MM.1S (cell line): ENCODE data around the gene IL2RA.
"Not testable (repeated sequence)": the region's sequence is repeated elsewhere in the genome, so short reads cannot be mapped to it uniquely, and the experiment has no call there.

Experiments
- DNase-seq: peaks from one replicate; pipeline ENCODE4 v3.0.0-alpha.2; 2015
- H2AFZ ChIP-seq: fragments of 300-600 bp; sonication (generic); 2 replicates; pipeline ENCODE4 v1.6.0; 2016; ENCODE audit warnings: antibody characterized with exemption, low read length
- H3F3A ChIP-seq: fragments of 300-600 bp; sonication (generic); 2 replicates; pipeline ENCODE4 v1.6.1; 2016; ENCODE audit warnings: mild to moderate bottlenecking, antibody characterized with exemption, low read length, moderate library complexity, mixed read lengths; ENCODE audit not compliant: insufficient read depth
- H3K27ac ChIP-seq: fragments of 300-600 bp; sonication (generic); 2 replicates; pipeline ENCODE4 v1.5.1; 2016; ENCODE audit warnings: mild to moderate bottlenecking, low read length
- H3K27me3 ChIP-seq: fragments of 300-600 bp; sonication (generic); replicated peaks from 2 replicates; pipeline ENCODE4 v1.6.0; 2016; ENCODE audit warnings: low read length; ENCODE audit not compliant: insufficient read depth
- H3K36me3 ChIP-seq: fragments of 300-600 bp; sonication (generic); replicated peaks from 2 replicates; pipeline ENCODE4 v1.6.1; 2016; ENCODE audit warnings: mild to moderate bottlenecking, low read length, mixed read lengths; ENCODE audit not compliant: insufficient read depth
- H3K4me1 ChIP-seq: fragments of 300-600 bp; sonication (generic); 2 replicates; pipeline ENCODE4 v1.6.1; 2016; ENCODE audit warnings: low read length, mixed read lengths
- H3K4me2 ChIP-seq: fragments of 300-600 bp; sonication (generic); 2 replicates; pipeline ENCODE4 v1.6.0; 2016; ENCODE audit warnings: low read depth, low read length
- H3K4me3 ChIP-seq: fragments of 300-600 bp; sonication (generic); 2 replicates; pipeline ENCODE4 v1.5.1; 2016; ENCODE audit warnings: low read length, mixed read lengths
- H3K79me2 ChIP-seq: fragments of 300-600 bp; sonication (generic); 2 replicates; pipeline ENCODE4 v1.6.1; 2016; ENCODE audit warnings: mixed run types, low read length, mixed read lengths
- H3K9ac ChIP-seq: fragments of 300-600 bp; sonication (generic); 2 replicates; pipeline ENCODE4 v1.6.1; 2016; ENCODE audit warnings: low read length, mixed read lengths
- H3K9me2 ChIP-seq: fragments of 300-600 bp; sonication (generic); replicated peaks from 2 replicates; pipeline ENCODE4 v1.6.1; 2016; ENCODE audit warnings: mild to moderate bottlenecking, low read length, mixed read lengths; ENCODE audit not compliant: insufficient read depth
- H3K9me3 ChIP-seq: fragments of 300-600 bp; sonication (generic); replicated peaks from 2 replicates; pipeline ENCODE4 v1.6.1; 2016; ENCODE audit warnings: mild to moderate bottlenecking, low read length, mixed read lengths; ENCODE audit not compliant: insufficient read depth
- H4K20me1 ChIP-seq: fragments of 300-600 bp; sonication (generic); 2 replicates; pipeline ENCODE4 v1.6.1; 2016; ENCODE audit warnings: mild to moderate bottlenecking, low read length, moderate library complexity, mixed read lengths; ENCODE audit not compliant: insufficient read depth
- EZH2 ChIP-seq: fragments of 300-600 bp; sonication (generic); optimal IDR thresholded peaks from 2 replicates; pipeline ENCODE3; 2017; ENCODE audit warnings: low read depth, mild to moderate bottlenecking, antibody characterized with exemption, low read length, mixed read lengths
- EZH2phosphoT487 ChIP-seq: fragments of 300-600 bp; sonication (generic); IDR thresholded peaks from 2 replicates; pipeline ENCODE4 v1.6.1; 2018; ENCODE audit warnings: antibody characterized with exemption, low read length
- TF ChIP-seq, protein P1 (sequence below): fragments of 300-600 bp; sonication (generic); IDR thresholded peaks from 2 replicates; pipeline ENCODE4 v1.5.1; 2016; ENCODE audit warnings: antibody characterized with exemption, low read length, mixed read lengths

The IL2RA gene

DNA sequence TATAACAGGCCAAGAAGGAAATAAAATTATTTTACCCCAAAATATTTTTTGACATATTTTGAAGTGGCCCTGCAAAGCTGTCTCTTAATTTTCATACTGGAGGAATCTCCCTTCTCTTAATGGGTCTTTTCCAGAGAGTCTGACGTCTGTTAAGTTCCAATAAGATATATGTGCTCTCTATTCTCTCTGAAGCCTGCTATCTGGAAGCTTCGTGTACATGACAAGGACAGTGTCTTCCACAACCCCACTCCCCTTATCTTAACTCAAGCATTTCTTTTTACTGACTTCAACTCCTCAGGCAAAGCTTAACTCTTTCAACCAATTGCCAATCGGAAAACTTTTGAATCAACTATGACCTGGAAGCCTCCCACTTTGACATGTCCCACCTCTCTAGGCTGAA lies 55.6 kb downstream of the IL2RA start:
- Histone ChIP-seq H3K4me2 (no peak overlapping the region), H3K4me3 (no peak overlapping the region), H3K4me1 (peaks cover 8% of the 10 kb centered on the region; the same call in 1 of the 2 replicates), H3F3A (no peaks in the 10 kb centered on the region; the same call in 1 of the 2 replicates), H3K9me2 (no peaks in the 10 kb centered on the region), H3K36me3 (no peaks in the 10 kb centered on the region), H4K20me1 (no peaks in the 10 kb centered on the region), H3K27me3 (no peaks in the 10 kb centered on the region), H2AFZ (no peak overlapping the region), H3K9me3 (no peaks in the 10 kb centered on the region), H3K79me2 (no peaks in the 10 kb centered on the region), H3K27ac (no peak overlapping the region), H3K9ac (no peak overlapping the region)
- no peak for DNase-seq
- TF ChIP-seq EZH2: no peak
- TF ChIP-seq, protein P1, sequence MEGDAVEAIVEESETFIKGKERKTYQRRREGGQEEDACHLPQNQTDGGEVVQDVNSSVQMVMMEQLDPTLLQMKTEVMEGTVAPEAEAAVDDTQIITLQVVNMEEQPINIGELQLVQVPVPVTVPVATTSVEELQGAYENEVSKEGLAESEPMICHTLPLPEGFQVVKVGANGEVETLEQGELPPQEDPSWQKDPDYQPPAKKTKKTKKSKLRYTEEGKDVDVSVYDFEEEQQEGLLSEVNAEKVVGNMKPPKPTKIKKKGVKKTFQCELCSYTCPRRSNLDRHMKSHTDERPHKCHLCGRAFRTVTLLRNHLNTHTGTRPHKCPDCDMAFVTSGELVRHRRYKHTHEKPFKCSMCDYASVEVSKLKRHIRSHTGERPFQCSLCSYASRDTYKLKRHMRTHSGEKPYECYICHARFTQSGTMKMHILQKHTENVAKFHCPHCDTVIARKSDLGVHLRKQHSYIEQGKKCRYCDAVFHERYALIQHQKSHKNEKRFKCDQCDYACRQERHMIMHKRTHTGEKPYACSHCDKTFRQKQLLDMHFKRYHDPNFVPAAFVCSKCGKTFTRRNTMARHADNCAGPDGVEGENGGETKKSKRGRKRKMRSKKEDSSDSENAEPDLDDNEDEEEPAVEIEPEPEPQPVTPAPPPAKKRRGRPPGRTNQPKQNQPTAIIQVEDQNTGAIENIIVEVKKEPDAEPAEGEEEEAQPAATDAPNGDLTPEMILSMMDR: no peak
- no peak for TF ChIP-seq EZH2phosphoT487

DNA sequence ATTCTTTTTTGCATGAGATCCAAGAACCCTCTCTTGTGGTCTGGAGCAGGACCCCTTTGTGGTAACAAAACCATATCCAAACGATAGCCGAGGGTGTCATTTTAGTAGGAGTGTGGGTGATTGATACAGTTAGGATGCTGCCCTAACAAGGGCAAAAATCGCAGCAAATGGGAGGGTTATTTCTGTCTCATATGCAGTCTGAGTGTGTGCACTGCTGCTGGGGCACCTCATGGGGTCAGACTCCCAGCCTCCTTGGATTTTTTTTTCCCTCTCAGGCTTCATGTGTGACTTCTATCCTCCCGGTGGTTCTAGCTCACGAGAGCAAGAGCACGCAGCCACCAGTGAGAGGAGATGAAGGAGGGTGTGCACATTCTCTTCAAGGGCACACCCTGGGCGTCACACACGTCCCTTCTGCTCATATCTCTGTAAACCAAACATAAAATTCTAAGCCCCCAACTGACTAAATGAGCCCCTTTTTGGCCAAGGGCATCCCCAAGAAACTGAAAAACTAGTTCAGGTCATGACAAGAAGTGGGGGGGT lies 56.2 kb downstream of the IL2RA start:
- Histone ChIP-seq H3F3A (no peaks in the 10 kb centered on the region; the same call in 1 of the 2 replicates), H2AFZ (no peak overlapping the region), H3K4me2 (no peak overlapping the region), H3K4me1 (peaks cover 8% of the 10 kb centered on the region; the same call in 1 of the 2 replicates), H3K36me3 (no peaks in the 10 kb centered on the region), H3K9me3 (no peaks in the 10 kb centered on the region), H3K4me3 (no peak overlapping the region), H4K20me1 (no peaks in the 10 kb centered on the region), H3K9me2 (no peaks in the 10 kb centered on the region), H3K27ac (no peak overlapping the region), H3K27me3 (no peaks in the 10 kb centered on the region), H3K9ac (no peak overlapping the region), H3K79me2 (no peaks in the 10 kb centered on the region)
- TF ChIP-seq, protein P1: no peak
- TF ChIP-seq EZH2phosphoT487: no peak
- TF ChIP-seq EZH2: no peak
- no peak for DNase-seq

DNA sequence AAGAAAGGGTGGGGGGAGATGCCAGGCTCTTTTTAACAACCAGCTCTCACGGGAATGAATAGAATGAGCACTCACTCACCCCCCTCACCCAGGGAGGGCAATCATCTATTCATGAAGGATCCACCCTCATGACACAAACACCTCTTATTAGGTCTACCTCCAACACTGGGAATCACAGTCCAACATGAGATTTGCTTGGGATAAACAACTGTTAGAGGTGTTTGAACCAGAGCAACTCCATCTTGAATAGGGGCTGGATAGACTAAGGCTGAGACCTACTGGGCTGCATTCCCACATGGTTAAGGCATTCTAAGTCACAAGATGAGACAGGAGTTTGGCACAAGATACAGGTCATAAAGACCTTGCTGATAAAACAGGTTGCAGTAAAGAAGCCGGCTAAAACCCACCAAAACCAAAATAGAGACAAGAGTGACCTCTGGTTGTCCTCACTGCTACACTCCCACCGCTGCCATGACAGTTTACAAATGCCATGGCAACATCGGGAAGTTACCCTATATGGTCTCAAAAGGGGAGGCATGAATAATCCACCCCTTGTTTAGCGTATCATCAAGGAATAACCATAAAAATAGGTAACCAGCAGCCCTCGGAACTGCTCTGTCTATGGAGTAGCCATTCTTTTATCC lies 56.9 kb downstream of the IL2RA start:
- not testable (repeated sequence) for H3K36me3 ChIP-seq, H4K20me1 ChIP-seq, H3K4me1 ChIP-seq, DNase-seq, H2AFZ ChIP-seq, H3K4me3 ChIP-seq, H3K9me3 ChIP-seq, H3K27me3 ChIP-seq, H3K9me2 ChIP-seq, H3K27ac ChIP-seq, H3K79me2 ChIP-seq, H3K9ac ChIP-seq, H3F3A ChIP-seq, H3K4me2 ChIP-seq

DNA sequence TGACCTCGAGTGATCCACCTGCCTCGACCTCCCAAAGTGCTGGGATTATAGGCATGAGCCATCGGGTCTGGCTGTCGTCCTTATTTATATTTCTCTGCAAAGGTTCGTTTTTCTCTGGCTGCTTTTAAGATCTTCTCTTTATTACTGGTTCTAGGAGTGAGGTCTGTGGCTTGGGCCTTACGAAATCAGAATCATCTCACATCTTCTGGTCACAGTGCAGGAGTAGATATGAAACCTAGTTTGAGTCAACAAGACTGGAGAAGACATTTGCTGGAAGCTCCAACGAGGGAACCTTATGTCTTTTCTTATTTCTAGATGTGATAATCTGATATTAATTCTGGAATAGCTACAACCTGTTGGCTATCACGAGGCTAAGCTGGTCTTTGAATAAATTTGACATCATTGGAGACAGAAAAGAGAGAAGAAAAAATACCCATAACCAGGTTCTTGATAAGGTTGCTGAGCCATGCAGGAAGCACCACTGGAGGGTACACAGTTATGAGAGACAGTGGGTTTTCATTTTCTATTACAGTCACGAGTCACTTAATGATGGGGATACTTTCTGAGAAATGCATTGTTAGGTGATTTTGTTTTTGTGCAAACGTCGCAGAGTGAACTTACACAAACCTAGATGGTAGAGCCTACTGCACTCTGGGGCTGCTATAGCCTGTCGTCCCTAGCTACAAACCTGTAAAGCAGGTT lies 59.2 kb downstream of the IL2RA start:
- Histone ChIP-seq H3K36me3 (no peaks in the 10 kb centered on the region), H3F3A (no peaks in the 10 kb centered on the region; the same call in 1 of the 2 replicates), H3K4me1 (peaks cover 8% of the 10 kb centered on the region; the same call in 1 of the 2 replicates), H3K27ac (peak overlapping the region; percentile 16; the same call in 1 of the 2 replicates), H4K20me1 (no peaks in the 10 kb centered on the region), H3K79me2 (no peaks in the 10 kb centered on the region), H3K9me3 (no peaks in the 10 kb centered on the region), H3K4me3 (no peak overlapping the region), H3K9me2 (no peaks in the 10 kb centered on the region), H3K27me3 (no peaks in the 10 kb centered on the region), H2AFZ (no peak overlapping the region; the same call in 1 of the 2 replicates), H3K4me2 (no peak overlapping the region), H3K9ac (no peak overlapping the region)
- no peak for TF ChIP-seq EZH2phosphoT487
- no peak for TF ChIP-seq EZH2
- TF ChIP-seq, protein P1: no peak
- peak; percentile 30 for DNase-seq
